NAMALWA (cell line): ENCODE measurements around the gene TAGAP.

Experiments used
- DNase-seq: peaks from one replicate; pipeline ENCODE4 v3.0.0-alpha.2; 2015; ENCODE audit warnings: low spot score

Gene TAGAP

GRCh38 chr6:159044899-159045727 is at the start of gene TAGAP:
TAGAP (minus strand) TSS chr6:159044991; CDS start chr6:159044146, 845 bp downstream.
- peak; percentile 96 for DNase-seq

GRCh38 chr6:159093609-159094443 is 49.0 kb upstream of the TAGAP start:
- DNase-seq, result no peak

- DNase-seq, result no peak
Measured at GRCh38 chr6:159092631-159093030, 47.8 kb upstream of the TAGAP start.

GRCh38 chr6:159090530-159091480 is 46.0 kb upstream of the TAGAP start:
- DNase-seq, result no peak

GRCh38 chr6:159089909-159090308 is 45.1 kb upstream of the TAGAP start:
- no peak for DNase-seq

GRCh38 chr6:159089443-159089842 is 44.7 kb upstream of the TAGAP start:
- DNase-seq, result no peak

- DNase-seq, result no peak
Measured at GRCh38 chr6:159086033-159086618, 41.3 kb upstream of the TAGAP start.

GRCh38 chr6:159085396-159085895 is 40.7 kb upstream of the TAGAP start:
- DNase-seq, result no peak

- DNase-seq, result no peak
Measured at GRCh38 chr6:159084493-159085091, 39.8 kb upstream of the TAGAP start.

GRCh38 chr6:159083146-159083545 is 38.4 kb upstream of the TAGAP start:
- no peak for DNase-seq

- peak; percentile 73 for DNase-seq
Measured at GRCh38 chr6:159082039-159082815, 37.4 kb upstream of the TAGAP start.

GRCh38 chr6:159080217-159080976 is 35.6 kb upstream of the TAGAP start:
- DNase-seq, result peak; percentile 37

GRCh38 chr6:159079367-159079766 is 34.6 kb upstream of the TAGAP start:
- DNase-seq, result no peak

- no peak for DNase-seq
Measured at GRCh38 chr6:159077123-159077522, 32.3 kb upstream of the TAGAP start.

- DNase-seq, result no peak
Measured at GRCh38 chr6:159075506-159076228, 30.9 kb upstream of the TAGAP start.

- DNase-seq, result no peak
Measured at GRCh38 chr6:159074876-159075275, 30.1 kb upstream of the TAGAP start.

GRCh38 chr6:159074120-159074684 is 29.4 kb upstream of the TAGAP start:
- DNase-seq, result no peak
